Stimulated activated naive CD8-positive, alpha-beta T cell treated with anti-CD3 and anti-CD28 coated beads, Interleukin-15, Interleukin-2, amounts not matched to agents 100 U/mL and 50 U/mL, for 24 hours (primary cell): Measurements from ENCODE around the gene TNRC6C.
A peak's percentile ranks its signal among the peaks of the same experiment; 100 is the strongest.

ENCODE experiments used
- ATAC-seq: fragments of 150-1000 bp; cut with Tn5 transposase; one replicate; pipeline ENCODE4 v1.10.0; 2021
- DNase-seq: peaks from one replicate; pipeline ENCODE4 v3.0.0; 2021

Gene TNRC6C

GRCh38 chr17:78013683-78014467, 55.4 kb downstream of the TNRC6C start:
- DNase-seq (peak; percentile 37), ATAC-seq (peak; percentile 40)

GRCh38 chr17:78014646-78015045, 56.1 kb downstream of the TNRC6C start:
- no peak for ATAC-seq
- DNase-seq: no peak

DNA sequence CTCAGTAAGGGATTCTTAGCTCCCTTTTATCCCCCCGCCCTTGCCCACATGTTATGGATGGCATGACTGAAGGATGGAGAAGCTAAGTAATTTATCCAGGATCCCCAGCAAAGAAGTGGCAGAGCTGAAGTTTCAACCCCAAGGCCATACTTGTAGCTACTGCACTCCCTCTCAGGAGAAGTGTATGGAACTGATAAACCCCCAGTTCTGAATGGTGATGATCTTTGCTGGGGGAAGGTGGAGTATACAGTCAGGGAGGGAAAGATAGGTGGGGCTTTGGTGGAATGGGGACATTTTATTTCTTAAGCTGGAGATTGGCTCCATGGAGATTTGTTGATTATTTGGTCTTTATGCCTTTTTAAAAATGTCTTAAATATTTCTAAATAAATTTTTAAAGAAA, 58.3 kb downstream of the TNRC6C start:
- ATAC-seq (no peak), DNase-seq (no peak)

- ATAC-seq: no peak
- DNase-seq: no peak
Measured at GRCh38 chr17:78019367-78019975, 61.0 kb downstream of the TNRC6C start.

GRCh38 chr17:78019976-78020716, 61.6 kb downstream of the TNRC6C start:
- DNase-seq: no peak
- peak; percentile 53 for ATAC-seq

DNA sequence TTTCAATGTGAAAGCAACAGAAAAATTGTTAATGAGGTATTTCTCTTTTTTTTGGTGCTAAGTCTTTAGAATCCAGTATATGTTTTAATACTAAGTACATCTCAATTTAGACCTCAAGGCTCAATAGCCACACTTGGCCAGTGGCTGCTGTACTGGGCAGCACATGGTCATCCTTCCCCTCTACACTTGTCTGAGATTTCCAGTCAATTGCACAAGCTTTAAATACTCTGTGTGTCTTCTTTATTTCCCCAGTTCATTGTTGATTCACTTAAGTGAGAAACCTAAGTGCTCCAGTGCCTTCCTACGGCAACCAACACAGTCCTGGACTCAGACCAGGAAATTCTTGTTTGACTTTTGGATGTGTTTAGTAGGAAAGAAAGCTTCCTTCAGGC, 62.2 kb downstream of the TNRC6C start:
- DNase-seq (no peak), ATAC-seq (no peak)

GRCh38 chr17:78022425-78022824, 63.9 kb downstream of the TNRC6C start:
- no peak for DNase-seq
- no peak for ATAC-seq

- no peak for ATAC-seq
- no peak for DNase-seq
Measured at GRCh38 chr17:78023042-78023441, 64.5 kb downstream of the TNRC6C start.

- ATAC-seq (no peak), DNase-seq (no peak)
Measured at GRCh38 chr17:78026381-78026780, 67.9 kb downstream of the TNRC6C start.

DNA sequence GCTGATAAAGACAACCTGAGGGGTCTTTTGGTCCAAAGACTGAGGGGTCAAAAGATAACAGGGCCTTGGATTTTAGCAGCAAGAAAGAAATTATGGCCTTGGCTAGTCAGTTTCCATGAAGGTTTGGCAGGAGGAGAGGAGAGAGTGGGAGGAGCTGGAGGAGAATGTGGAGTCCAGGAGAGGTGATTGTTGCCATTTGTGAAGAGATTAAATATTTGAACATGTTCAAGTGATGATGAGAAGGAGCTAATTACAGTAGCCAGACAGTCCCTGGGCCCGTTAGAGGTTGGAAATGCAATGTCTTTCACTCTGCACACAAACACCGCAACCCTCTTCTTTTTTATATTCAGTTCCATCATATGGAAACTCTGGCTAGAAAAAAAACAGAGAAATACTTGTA, 68.6 kb downstream of the TNRC6C start:
- no peak for DNase-seq
- ATAC-seq: no peak

GRCh38 chr17:78029697-78030096, 71.2 kb downstream of the TNRC6C start:
- no peak for DNase-seq
- ATAC-seq: no peak

- DNase-seq: no peak
- ATAC-seq: no peak
Measured at GRCh38 chr17:78031435-78031834, 72.9 kb downstream of the TNRC6C start.

GRCh38 chr17:78032166-78032565, 73.7 kb downstream of the TNRC6C start:
- no peak for DNase-seq
- ATAC-seq: no peak

DNA sequence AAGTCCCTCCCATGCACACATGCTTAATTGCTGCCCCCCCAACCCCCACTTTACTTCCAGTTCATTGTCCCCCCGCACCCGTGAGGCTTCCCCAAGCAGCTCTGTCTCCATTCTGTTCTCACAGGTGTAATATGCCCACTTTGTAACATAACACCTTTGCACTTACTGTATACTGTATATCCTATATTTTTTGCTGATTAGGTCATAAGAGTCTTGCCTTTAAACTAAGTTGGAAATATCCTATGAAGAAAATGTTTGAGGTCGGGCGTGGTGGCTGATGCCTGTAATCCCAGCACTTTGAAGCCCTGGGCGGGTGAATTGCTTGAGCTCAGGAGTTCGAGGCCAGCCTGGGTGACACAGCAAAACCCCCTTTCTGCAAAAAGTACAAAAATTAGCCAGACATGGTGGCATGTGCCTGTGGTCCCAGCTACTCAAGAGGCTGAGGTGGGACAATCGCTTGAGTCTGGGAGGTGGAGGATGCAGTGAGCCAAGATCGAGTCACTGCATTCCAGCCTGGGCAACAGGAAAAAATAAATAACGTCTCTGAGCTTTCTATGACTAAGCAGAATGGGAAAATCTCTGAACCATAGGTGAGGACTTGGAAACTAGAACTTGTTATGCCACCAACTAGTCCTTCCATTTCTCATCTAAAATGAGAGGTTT, 76.1 kb downstream of the TNRC6C start:
- ATAC-seq (no peak), DNase-seq (no peak)

- DNase-seq: no peak
- ATAC-seq: no peak
Measured at GRCh38 chr17:78037280-78037679, 78.8 kb downstream of the TNRC6C start.

- ATAC-seq: no peak
- no peak for DNase-seq
Measured at GRCh38 chr17:78038748-78039288, 80.3 kb downstream of the TNRC6C start.

DNA sequence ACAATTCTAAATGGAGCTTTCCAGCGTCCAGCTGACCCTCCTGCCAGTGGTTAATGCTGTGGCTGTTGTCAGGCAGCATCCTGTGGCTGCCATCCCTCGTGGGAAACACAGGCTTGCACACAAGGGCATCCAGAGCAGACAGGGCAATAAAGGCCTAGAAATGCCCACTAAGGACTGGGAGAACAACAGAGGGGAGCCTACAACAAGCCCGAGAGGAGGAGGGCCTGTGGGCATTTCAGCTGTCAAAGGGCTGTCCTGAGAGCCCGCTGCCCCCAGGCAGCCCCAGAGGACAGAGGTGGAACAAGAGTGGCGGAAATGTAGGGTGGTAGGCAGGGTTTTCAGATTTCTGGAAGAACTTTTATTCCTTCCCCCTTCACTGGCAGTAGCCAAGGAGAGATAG, 81.1 kb downstream of the TNRC6C start:
- ATAC-seq (no peak), DNase-seq (no peak)

- DNase-seq: peak; percentile 21
- ATAC-seq: peak; percentile 55
Measured at GRCh38 chr17:78040440-78041385, 82.2 kb downstream of the TNRC6C start.

DNA sequence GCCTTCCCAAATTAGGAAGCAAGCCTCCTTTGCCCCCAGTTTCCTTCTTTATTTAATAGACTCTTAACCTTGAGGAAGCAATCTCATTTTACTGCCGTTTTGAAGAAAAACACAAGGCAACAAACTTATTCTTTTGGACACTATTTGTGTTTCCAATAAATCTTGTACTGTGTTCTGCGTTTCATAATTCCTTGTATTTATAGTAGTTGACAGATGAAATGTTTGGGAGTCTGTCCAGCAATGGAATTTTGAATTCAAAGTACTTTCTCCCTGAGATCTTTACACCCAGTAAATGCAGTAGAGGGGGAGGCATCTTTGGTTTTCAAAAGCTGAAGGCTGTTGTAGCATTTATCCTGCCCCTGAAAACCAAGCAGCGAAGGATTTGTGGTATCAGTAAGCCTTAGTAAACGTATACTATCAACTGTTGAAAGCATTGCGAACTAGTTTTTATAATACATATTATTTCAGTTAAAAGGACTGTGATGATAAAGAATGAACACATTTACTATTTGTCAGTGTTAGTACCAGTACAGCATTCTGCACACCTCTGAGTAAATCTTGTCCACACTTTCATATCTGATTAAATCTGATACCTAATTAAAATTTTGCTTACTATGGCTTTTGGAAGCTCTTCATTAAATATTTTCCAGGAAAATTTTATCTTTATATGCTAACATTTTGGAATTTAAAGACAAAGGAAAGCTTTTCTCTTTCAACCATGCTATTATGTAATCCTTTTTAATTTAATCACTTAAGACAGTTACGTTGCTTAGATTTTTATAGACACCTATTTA, 83.1 kb downstream of the TNRC6C start:
- DNase-seq: no peak
- ATAC-seq: no peak

DNA sequence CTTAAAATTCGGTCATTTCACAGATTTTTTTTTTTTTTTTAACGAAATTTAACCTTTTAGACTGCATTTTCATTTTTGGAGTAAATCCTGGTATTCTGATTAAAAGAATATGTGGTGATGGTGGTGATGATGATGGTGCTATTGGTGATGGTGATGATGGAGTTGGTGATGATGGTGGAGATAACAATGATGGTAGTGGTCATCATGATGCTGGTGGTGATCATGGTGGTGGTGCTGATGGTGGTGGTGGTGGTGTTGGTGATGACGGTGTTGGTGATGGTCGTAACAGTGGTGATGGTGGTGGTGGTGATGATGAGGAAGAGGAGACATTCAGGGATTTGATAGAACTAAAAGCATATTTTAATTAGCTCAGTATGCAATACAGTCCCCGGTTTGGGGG, 84.0 kb downstream of the TNRC6C start:
- ATAC-seq: no peak
- no peak for DNase-seq
